ENCODE results near the gene TSEN34.
"Not testable (repeated sequence)": the region's sequence is repeated elsewhere in the genome, so short reads cannot be mapped to it uniquely, and the experiment has no call there.

Gene TSEN34

DNA sequence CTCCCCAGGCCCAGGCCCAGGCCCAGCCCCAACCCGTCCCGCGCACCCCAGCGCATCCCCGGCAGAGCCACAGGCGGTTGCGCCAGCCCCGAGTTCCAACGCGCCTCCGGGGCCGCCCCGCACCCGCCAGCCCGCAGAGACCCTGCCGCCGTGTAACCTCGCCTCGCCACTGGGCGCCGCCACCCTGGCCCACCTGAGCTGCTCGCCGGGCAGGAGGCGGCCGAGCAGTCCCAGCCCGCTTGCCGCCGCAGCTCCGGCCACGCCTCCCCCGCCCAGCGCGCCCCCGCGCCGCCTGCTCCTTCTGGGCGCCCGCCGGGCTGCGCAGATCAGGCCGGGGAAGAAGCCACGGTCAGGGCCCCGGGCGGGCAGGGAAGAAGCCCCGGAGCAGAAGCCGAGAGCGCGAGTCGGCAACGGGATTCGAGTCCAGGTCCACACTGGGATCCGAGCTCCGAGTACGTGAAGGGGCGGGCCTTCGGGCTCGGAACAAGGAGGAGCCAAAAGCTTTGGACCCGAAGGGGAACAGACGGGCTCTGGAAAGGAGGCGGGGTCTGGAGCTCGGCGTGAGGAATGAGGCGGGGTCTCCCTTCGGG, 1.9 kb upstream of the TSEN34 start, which contains the start of gene MBOAT7:
Gene MBOAT7, minus strand, starts transcription at position 436 of the 590 bp plus-strand sequence. CDS start 1,072 bp downstream, outside the sequence.
- no peak for DNase-seq

DNA sequence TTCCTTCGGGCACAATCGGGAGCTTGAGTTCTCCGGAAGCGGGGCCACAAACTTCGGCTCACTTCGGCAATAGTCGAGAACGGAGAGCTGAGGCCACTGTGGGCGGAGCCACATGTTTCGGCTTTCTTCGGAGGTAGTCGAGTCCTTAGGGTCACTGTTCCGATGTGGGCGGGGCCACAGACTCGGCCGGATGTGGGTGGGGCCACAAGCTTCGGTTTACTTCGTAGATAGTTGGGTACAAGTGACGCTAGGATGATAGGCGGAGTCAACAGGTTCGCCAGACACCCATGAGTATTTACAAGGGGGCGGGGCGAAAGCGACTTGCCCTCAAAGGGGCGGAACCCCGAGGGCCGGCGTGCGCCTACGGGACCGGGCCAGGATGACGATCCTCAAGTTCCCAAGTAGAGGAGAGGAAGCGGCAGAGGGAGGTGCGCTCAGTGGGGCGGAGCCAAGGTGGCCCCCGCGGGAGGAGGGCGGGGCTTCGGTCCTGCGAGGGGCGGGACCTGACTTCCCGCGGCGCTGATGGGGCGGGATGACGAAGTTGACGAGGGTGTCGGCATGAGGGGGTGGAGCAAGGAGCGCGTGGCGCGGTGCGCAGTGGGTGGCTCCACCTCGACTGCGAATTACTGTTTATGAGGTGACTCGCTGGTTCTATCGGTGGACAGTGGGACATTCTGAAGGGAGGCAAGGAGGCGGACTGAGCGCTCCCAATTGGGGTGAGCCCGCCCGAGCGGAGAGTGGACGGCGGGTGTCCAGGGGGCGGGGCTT, 1.2 kb upstream of the TSEN34 start:
- peak; percentile 100 for DNase-seq

DNA sequence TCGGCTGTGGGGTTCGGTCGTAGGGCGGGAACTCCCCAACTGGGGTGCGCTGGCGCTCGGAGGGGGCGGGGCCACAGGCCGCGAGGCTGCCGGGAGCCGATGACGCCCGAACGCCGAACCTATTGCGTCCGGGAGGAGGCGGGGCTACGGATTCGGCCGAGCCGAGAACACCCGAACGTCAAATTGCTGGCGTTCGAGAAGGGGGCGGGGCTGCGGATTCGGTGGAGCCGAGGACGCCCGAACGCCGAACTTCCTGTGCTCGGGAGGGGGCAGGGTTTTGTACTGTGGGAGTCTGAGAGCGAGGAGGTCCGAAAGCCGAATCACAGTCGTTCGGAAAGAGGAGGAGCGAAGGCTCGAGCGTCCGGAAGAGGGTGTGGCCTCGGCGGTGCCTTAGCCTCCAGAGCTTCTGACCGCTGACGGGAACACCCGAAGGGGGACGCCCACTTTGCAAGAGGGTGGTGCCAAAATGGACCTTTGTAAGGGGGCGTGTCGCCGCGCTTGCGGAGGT, 551 bp upstream of the TSEN34 start:
- DNase-seq, result peak; percentile 100

DNA sequence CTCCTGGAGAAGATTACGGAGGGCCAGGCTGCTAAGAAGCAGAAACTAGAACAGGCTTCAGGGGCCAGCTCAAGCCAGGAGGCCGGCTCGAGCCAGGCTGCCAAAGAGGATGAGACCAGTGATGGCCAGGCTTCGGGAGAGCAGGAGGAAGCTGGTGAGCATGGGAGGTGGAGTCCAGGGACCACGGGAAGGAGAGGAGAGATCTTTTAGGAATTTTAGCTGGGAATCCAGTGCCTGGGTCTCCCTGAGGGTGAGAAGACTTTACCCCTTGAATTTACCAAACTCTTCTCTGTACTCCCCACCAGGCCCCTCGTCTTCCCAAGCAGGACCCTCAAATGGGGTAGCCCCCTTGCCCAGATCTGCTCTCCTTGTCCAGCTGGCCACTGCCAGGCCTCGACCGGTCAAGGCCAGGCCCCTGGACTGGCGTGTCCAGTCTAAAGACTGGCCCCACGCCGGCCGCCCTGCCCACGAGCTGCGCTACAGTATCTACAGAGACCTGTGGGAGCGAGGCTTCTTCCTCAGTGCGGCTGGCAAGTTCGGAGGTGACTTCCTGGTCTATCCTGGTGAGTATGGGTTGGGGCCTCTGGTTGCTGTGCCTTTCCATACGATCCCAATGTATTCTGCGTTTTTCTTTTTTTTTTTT, 824 bp downstream of the TSEN34 start:
- no peak for DNase-seq

DNA sequence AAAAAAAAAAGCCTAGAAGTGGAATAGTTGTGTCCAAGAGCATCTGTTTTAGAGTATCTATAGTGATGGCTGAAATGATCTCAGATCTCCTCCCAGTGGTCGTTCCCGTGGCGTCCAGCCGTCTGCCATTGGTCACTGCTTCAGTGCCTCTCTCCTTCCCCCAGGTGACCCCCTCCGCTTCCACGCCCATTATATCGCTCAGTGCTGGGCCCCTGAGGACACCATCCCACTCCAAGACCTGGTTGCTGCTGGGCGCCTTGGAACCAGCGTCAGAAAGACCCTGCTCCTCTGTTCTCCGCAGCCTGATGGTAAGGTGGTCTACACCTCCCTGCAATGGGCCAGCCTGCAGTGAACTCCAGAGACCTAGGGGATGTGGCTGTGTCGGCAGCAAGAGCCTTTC, 1.9 kb downstream of the TSEN34 start:
- DNase-seq, result no peak

DNA sequence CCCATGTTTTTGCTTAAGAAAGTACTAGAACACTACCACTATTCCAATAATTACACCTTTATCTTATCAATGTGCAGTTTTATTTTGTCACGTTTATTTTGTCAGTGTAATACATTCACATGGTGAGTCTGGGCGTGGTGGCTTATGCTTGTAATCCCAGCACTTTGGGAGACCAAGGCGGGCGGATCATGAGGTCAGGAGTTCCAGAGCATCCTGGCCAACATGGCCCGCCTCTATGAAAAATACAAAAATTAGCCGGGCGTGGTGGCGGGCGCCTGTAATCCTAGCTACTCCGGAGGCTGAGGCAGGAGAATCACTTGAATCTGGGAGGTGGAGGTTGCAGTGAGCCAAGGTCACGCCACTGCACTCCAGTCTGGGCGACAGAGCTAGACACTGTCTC, 3.4 kb downstream of the TSEN34 start:
- not testable (repeated sequence) for DNase-seq

DNA sequence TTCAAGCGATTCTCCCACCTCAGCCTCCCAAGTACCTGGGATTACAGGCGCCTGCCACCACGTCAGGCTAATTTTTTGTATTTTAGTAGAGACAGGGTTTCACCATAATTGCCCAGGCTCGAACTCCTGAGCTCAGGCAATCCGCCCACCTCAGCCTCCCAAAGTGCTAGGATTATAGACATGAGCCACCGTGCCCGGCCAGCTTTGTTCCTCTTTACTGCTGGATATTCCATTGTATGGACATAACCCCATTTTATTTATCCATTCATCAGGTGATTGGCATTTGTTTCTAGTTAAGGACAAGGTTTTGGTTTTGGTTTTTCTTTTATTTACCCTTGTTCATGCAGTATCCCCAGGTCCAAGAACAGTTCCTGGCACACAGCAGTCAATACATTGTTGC, 5.4 kb downstream of the TSEN34 start:
- no peak for DNase-seq

DNA sequence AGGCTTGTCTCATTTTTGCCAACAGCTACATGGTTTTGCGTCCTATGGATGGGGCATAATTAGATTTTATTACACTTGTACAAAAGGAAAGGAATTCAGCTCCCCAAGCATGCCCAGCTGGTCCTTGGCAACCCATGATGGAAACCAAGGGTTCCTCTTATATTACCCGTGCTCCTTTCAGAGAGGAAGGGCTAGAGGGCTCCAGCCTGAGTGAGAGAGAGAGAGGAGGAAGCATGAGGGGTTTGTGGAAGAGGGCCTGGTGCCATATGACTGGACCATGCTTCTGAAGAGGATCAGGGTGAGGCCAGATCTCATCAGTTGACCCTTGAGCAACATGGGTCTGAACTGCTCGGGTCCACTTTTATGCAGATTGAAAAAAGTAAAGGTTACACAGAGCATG, 6.0 kb downstream of the TSEN34 start:
- DNase-seq, result peak; percentile 43

DNA sequence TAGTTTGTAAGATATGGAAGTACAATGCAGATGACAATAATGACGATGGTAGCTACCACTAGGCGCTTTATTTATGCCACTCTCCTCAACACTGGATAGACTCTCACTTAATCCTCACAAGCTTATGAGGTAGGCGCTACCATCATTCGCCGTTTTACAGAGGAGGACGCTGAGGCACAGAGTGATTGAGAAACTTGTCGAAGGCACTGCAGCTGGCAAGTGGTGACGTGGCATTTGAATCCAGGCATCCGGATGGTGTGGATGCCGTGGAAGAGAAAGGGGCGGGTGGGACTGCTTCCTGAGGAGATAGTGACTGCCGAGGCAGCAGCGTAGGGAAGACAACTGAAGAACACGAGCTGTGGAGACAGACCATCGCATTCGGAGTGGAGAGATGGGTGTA, 8.3 kb downstream of the TSEN34 start:
- no peak for DNase-seq

DNA sequence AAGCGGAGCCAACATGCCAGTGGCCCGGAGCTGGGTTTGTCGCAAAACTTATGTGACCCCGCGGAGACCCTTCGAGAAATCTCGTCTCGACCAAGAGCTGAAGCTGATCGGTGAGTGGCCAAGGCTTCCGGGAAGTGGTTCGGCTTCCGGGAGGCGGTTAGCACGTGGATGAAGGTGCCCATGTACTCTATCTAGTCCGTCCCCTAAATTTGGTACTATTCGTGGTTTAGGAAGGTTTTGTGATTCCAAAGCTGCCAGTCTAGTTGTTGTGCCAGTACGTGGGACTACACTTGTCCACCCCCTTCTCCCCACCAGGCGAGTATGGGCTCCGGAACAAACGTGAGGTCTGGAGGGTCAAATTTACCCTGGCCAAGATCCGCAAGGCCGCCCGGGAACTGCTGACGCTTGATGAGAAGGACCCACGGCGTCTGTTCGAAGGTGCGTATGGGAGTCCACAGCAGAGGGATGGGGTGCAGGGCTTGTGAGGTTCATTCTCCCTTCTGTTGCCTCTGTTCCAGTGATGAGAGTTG, 10.1 kb downstream of the TSEN34 start:
- DNase-seq, result no peak

DNA sequence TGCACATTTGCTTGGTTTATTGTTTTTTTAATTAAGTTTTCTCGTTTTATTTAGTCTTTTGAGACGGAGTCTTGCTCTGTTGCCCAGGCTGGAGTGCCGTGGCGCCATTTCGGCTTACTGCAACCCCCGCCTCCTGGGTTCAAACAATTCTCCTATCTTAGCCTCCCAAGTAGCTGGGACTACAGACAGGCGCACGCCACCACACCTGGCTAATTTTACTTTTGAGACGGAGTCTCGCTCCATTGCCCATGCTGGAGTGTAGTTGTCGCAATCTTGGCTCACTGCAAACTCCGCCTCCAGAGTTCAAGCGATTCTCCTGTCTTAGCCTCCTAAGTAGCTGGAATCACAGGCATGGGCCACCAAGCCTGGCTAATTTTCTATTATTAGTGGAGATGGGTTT, 10.9 kb downstream of the TSEN34 start:
- no peak for DNase-seq

DNA sequence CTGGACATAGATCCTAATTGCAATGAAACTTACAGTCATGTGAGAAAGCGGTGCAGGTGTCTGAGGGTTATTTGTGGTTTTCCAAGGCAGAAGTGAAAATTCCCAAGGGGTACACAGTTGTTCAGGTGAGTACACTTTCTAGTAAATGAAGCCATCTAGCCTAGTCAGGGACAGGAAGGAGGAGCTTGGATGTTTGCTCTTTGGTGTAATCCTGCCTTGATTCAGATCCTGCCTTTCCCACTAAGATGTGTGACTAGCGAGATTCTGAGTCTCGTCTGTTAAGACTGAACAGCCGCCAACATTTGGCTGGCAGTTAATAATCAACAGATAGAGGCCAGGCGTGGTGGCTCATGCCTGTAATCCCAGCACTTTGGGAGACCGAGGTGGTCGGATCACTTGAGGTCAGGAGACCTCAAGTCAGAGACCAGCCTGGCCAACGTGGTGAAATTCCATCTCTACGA, 12.1 kb downstream of the TSEN34 start:
- DNase-seq, result no peak

DNA sequence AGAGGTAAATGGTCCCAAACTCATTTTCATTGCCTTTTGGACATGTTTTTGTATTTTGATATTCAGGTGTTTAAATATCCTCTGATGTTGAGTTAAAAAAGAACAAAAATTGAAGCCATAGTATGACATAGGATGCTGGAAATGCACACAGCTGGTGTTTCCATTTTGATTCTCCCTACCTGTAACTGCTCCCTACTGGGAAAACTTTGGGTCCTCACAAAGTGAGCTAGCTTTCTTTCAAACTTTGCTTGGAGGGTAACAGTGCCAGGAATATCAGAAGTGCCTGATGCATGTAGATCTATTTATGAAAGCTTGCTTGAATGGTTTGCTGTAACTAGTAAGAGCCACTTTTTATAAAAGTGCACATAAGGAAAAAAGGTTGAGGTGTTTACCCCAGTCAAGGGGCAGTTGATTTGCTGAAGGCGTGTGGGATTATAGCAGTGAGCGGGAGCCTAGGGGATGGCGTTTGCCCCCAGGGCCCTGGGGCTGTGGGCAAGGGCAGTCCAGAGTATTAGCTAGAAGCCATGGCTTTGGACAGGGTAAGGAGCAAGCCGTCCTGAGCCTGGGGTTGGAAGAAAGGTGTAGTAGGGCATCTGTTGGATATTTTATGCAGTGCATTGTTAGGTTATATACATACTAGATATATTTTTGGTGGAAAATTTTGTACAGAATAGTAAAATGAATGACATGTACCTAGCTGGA, 13.8 kb downstream of the TSEN34 start:
- DNase-seq, result no peak

DNA sequence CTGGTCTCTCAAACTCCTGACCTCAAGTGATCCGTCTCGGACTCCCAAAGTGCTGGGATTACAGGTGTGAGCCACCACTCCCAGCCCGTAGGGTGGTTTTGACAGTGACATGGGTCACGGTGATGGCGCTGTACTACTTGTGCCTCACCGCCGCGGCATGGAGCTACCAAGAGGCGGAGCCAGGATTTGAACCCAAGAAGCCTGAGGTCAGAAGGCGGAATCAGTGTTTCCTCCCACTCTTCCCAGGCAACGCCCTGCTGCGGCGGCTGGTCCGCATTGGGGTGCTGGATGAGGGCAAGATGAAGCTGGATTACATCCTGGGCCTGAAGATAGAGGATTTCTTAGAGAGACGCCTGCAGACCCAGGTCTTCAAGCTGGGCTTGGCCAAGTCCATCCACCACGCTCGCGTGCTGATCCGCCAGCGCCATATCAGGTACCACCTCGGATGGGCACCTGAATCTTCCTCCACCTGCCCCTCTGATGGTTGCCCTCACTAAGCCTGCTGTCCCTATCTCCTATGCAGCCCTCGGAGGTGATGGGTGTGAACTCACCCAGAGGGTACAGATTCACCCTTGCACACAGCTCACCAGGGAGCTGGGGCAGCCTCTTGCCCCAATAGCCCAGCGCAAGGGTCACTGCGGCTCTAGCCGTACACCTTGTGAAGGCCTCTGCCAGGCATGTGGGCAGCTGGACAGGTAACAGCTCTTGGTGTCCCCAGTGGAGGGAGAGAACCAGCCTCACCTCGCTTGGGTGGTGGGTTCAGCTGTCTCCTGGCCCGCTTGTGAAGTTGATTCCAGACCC, 15.1 kb downstream of the TSEN34 start:
- DNase-seq, result no peak

DNA sequence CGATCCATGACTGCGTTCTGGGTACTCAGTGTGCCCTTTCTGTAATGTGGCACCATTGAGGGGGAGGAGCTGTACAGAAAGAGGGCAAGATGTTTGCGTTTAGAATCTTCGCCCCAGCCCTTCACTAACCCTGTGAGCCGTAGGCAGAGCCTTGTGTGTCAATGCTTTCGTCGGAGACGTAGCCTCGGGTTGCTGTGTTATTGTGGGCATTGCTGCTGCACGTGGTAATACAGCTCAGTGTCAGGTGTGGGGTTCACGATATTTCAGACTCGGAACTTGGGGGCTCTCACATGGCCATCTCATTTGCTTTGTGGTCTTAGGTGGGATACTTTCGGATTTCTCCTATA, 15.7 kb downstream of the TSEN34 start:
- DNase-seq, result no peak

DNA sequence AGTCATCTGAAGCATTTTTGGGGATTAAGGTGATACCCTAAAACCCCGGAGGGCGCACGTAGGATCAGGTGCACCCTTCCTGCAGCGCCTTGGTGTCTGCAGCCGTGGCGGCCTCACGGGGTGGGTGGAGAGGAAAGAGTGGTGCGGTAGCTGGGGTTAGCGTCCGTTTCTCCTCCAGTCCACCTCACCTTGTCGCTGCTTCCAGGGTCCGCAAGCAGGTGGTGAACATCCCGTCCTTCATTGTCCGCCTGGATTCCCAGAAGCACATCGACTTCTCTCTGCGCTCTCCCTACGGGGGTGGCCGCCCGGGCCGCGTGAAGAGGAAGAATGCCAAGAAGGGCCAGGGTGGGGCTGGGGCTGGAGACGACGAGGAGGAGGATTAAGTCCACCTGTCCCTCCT, 16.1 kb downstream of the TSEN34 start:
- not testable (repeated sequence) for DNase-seq

DNA sequence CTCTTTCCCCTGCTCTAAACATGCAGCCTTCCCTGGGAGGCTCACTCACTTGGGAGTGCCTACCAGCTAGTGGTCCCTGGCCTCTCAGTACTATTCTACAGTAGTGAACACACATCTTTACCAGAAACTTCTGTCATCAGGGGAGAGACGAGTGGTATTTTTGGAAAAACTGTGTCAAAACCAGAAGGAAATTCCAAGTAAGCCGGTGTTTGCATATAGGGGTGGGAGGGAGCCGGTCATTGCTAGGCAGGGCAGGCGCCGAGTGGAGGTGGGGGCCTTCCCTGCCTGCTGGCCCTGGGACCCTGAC, 16.5 kb downstream of the TSEN34 start:
- peak; percentile 89 for DNase-seq

DNA sequence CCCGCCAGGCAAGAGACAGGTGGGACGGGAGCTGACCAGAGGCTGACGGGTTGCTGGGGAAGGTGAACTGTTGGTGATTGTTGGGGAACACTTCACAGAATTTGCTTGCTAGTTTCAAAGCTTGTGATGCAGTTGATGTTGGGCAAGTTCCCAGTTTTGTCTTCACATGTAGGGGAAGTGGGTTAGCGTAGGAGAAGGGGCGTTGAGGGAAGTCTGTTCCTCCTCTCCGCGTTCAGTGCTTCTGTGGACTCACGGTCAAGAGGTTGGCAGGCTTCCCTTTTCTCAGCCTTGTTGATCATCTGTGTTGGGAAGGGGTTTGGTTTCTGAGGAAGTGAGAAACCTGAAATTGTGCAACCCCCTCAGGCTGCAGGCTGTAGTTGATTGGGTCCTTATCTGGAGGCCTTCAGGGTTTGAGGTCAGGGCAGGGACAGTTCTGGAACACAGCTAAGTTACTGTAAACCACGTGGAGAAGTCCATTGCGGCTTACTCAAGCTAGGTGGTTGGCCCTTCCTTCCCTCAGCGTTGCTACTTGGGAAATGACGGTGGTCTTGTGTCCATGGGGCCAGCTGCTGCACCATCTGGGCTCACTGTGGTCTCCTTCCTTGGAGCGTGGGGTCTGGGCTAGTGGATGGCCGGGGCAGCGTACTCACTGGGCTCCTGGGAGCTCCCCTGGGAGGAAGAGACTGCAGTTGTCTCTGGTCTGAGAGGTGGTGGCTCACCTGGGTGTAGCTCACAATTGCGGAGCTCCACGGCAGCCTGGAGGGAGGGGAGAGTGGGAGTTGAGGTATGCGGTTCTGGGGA, 17.1 kb downstream of the TSEN34 start:
- peak; percentile 100 for DNase-seq

DNA sequence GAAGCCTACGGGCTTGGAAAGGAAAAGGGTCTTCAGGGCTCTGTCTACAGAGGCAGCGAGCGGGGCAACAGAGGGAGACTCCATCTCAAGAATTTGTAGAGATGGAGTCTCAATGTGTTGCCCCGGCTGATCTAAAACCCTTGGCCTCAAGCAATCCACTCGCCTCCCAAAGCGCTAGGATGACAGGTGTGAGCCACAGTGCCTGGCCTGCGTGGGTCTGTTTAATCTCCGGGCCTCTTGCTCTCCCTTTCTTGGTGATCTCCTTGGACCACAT, 17.6 kb downstream of the TSEN34 start:
- no peak for DNase-seq

DNA sequence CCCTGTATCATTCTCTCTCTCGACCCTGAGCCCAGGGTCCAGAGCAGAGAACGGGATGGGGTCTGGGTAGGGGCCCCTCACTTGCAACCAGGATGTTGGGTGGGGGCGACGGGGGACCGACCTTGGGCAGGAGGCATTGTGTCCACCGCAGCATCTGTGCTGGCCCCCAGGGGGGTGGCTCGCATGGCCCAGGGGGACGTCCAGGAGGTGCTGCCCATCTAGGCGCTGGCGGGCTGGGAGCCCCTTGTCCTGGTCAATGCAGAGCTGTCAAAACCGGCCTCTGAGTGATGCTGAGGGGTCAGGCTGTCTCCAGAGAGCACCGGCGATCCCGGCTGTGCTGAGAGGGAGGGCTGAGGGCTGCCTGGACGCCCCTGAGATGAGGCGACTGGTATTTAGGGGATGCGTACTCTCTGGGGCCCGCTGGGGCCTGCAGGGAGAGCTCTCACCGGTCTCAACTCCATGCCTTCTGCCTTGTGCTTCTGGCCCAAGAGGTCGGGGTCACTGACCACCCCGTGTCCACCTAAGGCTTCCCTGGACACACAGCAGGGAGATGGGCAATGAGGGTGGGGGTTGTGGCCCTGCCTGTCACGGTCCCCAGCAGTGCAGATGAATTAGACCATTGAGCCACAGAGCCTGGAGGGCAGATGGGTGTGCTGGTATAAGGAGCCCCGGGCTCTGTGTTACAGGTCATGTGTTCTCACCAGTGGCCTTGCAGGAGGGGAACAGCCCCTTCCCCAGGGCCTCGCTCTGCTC, 18.1 kb downstream of the TSEN34 start:
- no peak for DNase-seq

Data from MV-4-11 (cell line).